Measurements from ENCODE around the gene DNAJC10. TPM values are rescaled to one million over a fixed set of nuclear protein-coding genes. Genes with fewer than 3 reads are reported as not detected.

Gene DNAJC10
- total RNA-seq, 2 experiments from 2014 or later, result 34.0 to 34.1 TPM

- no peak overlapping the region for H3K27ac ChIP-seq (ENCODE audit: low read depth in 1 of 2, low read length in 2 of 2)
- no peaks in the 10 kb centered on the region for H3K27me3 Mint-ChIP-seq
Observed at GRCh38 chr2:182728014-182728413, 12.0 kb downstream of the DNAJC10 start.

GRCh38 chr2:182729710-182730339 lies 13.8 kb downstream of the DNAJC10 start:
- Mint-ChIP-seq H3K27ac (no peak overlapping the region), H3K9me3 (no peaks in the 10 kb centered on the region), H3K27me3 (no peaks in the 10 kb centered on the region), H3K36me3 (ENCODE audit: low read depth) (peaks cover 73% of the 10 kb centered on the region), H3K4me1 (ENCODE audit: low read depth) (peaks cover 3% of the 10 kb centered on the region), H3K4me3 (no peak overlapping the region)
- H3K4me1 ChIP-seq (ENCODE audit: insufficient read depth, low read length), result no peaks in the 10 kb centered on the region
- intact Hi-C loops (cut with DNase I, micrococcal nuclease), result no loop called here
- DNase-seq (no peak), ATAC-seq (ENCODE audit: poor library complexity) (no peak)
- ChIA-PET CTCF (no interaction called here), POLR2A (interaction anchor here (1.9 kb wide), 1 partner anchor 14 kb away, joined by 5 read pairs; the partner anchor contains the start of gene DNAJC10)
- no peaks in the 10 kb centered on the region for H3K27me3 ChIP-seq (ENCODE audit: control insufficient read depth in 1 of 2, insufficient read depth in 2 of 2, low read length in 2 of 2)
- no peak overlapping the region for H3K4me3 ChIP-seq (ENCODE audit: low read length)
- H3K27ac ChIP-seq (ENCODE audit: low read depth in 1 of 2, low read length in 2 of 2), result no peak overlapping the region
- H3K9me3 ChIP-seq (ENCODE audit: control insufficient read depth in 1 of 2, insufficient read depth in 1 of 2, low read length in 2 of 2), result no peaks in the 10 kb centered on the region
- TF ChIP-seq, protein P1, sequence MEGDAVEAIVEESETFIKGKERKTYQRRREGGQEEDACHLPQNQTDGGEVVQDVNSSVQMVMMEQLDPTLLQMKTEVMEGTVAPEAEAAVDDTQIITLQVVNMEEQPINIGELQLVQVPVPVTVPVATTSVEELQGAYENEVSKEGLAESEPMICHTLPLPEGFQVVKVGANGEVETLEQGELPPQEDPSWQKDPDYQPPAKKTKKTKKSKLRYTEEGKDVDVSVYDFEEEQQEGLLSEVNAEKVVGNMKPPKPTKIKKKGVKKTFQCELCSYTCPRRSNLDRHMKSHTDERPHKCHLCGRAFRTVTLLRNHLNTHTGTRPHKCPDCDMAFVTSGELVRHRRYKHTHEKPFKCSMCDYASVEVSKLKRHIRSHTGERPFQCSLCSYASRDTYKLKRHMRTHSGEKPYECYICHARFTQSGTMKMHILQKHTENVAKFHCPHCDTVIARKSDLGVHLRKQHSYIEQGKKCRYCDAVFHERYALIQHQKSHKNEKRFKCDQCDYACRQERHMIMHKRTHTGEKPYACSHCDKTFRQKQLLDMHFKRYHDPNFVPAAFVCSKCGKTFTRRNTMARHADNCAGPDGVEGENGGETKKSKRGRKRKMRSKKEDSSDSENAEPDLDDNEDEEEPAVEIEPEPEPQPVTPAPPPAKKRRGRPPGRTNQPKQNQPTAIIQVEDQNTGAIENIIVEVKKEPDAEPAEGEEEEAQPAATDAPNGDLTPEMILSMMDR (IDR thresholded peaks at IDR 0.05), result no peak
- peaks cover 24% of the 10 kb centered on the region for H3K36me3 ChIP-seq (ENCODE audit: insufficient read depth, low read length)

More at GRCh38 chr2:182728014-182728413, 12.0 kb downstream of the DNAJC10 start:
- no peaks in the 10 kb centered on the region for H3K4me1 ChIP-seq (ENCODE audit: insufficient read depth, low read length)
- H3K9me3 ChIP-seq (ENCODE audit: control insufficient read depth in 1 of 2, insufficient read depth in 1 of 2, low read length in 2 of 2), result no peaks in the 10 kb centered on the region
- CTCF ChIA-PET, result no interaction called here
- H3K4me3 ChIP-seq (ENCODE audit: low read length), result no peak overlapping the region
- no peak overlapping the region for H3K27ac Mint-ChIP-seq
- no peak for DNase-seq
- intact Hi-C loops (cut with DNase I, micrococcal nuclease), result no loop called here
- no peaks in the 10 kb centered on the region for H3K9me3 Mint-ChIP-seq
- POLR2A ChIA-PET, result no interaction called here
- TF ChIP-seq, protein P1 (IDR thresholded peaks at IDR 0.05), result no peak
- peaks cover 3% of the 10 kb centered on the region for H3K4me1 Mint-ChIP-seq (ENCODE audit: low read depth)
- H3K36me3 Mint-ChIP-seq (ENCODE audit: low read depth), result peaks cover 71% of the 10 kb centered on the region
- ATAC-seq (ENCODE audit: poor library complexity), result no peak
- H3K27me3 ChIP-seq (ENCODE audit: control insufficient read depth in 1 of 2, insufficient read depth in 2 of 2, low read length in 2 of 2), result no peaks in the 10 kb centered on the region
- peaks cover 32% of the 10 kb centered on the region for H3K36me3 ChIP-seq (ENCODE audit: insufficient read depth, low read length)
- no peak overlapping the region for H3K4me3 Mint-ChIP-seq

- H3K27ac ChIP-seq (ENCODE audit: low read depth in 1 of 2, low read length in 2 of 2), result no peak overlapping the region
- TF ChIP-seq, protein P1 (IDR thresholded peaks at IDR 0.05), result no peak
- no peak overlapping the region for H3K4me3 ChIP-seq (ENCODE audit: low read length)
- H3K27me3 Mint-ChIP-seq, result no peaks in the 10 kb centered on the region
- no peaks in the 10 kb centered on the region for H3K27me3 ChIP-seq (ENCODE audit: control insufficient read depth in 1 of 2, insufficient read depth in 2 of 2, low read length in 2 of 2)
- DNase-seq (no peak), ATAC-seq (ENCODE audit: poor library complexity) (no peak)
- H3K36me3 Mint-ChIP-seq (ENCODE audit: low read depth), result peaks cover 73% of the 10 kb centered on the region
- H3K36me3 ChIP-seq (ENCODE audit: insufficient read depth, low read length), result peaks cover 23% of the 10 kb centered on the region
- H3K9me3 Mint-ChIP-seq, result no peaks in the 10 kb centered on the region
- no peaks in the 10 kb centered on the region for H3K9me3 ChIP-seq (ENCODE audit: control insufficient read depth in 1 of 2, insufficient read depth in 1 of 2, low read length in 2 of 2)
- intact Hi-C loops (cut with DNase I, micrococcal nuclease), result no loop called here
- H3K27ac Mint-ChIP-seq, result no peak overlapping the region
- ChIA-PET POLR2A (interaction anchor here (1.9 kb wide), 1 partner anchor 15 kb away, joined by 5 read pairs; the partner anchor contains the start of gene DNAJC10), CTCF (no interaction called here)
- H3K4me1 ChIP-seq (ENCODE audit: insufficient read depth, low read length), result no peaks in the 10 kb centered on the region
- no peak overlapping the region for H3K4me3 Mint-ChIP-seq
- H3K4me1 Mint-ChIP-seq (ENCODE audit: low read depth), result peaks cover 3% of the 10 kb centered on the region
Observed at GRCh38 chr2:182730486-182730885, 14.4 kb downstream of the DNAJC10 start.

Data from CD4-positive, alpha-beta T cell (primary cell).